ENCODE measurements around the gene ANG. TPM values are rescaled to one million over a fixed set of nuclear protein-coding genes. Genes with fewer than 3 reads are reported as not detected.

Gene ANG
- total RNA-seq, 1 donor from 2014 or later = 4.0 TPM

GRCh38 chr14:20682435-20683124, 6.0 kb upstream of the ANG start:
- Histone ChIP-seq H3K4me2 (ENCODE audit: low read length) (peak overlapping the region; percentile 92), H3K4me1 (ENCODE audit: insufficient read depth, low read length) (peaks cover 15% of the 10 kb centered on the region), H3K4me3 (ENCODE audit: insufficient read depth, low read depth, low read length) (peak overlapping the region; percentile 92), H3K9ac (ENCODE audit: low read length) (peak overlapping the region; percentile 97), H2AFZ (ENCODE audit: low read depth, low read length) (peak overlapping the region; percentile 90), H4K20me1 (ENCODE audit: insufficient read depth, low read length) (no peaks in the 10 kb centered on the region), H3K79me2 (ENCODE audit: insufficient read depth, low read length) (no peaks in the 10 kb centered on the region), H3K9me3 (ENCODE audit: insufficient read depth, low read depth, low read length) (no peaks in the 10 kb centered on the region), H3K27ac (ENCODE audit: low read depth, low read length) (peak overlapping the region; percentile 98), H3K27me3 (ENCODE audit: insufficient read depth, low read length) (no peaks in the 10 kb centered on the region), H3K36me3 (ENCODE audit: insufficient read depth, low read length) (no peaks in the 10 kb centered on the region)
- Mint-ChIP-seq H3K36me3 (ENCODE audit: low read depth, unreplicated experiment) (no peaks in the 10 kb centered on the region), H3K9me3 (ENCODE audit: unreplicated experiment) (no peaks in the 10 kb centered on the region), H3K27ac (ENCODE audit: unreplicated experiment) (no peak overlapping the region), H3K4me1 (ENCODE audit: low read depth, unreplicated experiment) (peaks cover 9% of the 10 kb centered on the region), H3K27me3 (ENCODE audit: low read depth, unreplicated experiment) (no peaks in the 10 kb centered on the region), H3K4me3 (ENCODE audit: unreplicated experiment) (no peak overlapping the region)
- peak; percentile 92 for DNase-seq (ENCODE audit: low read depth)
- FAIRE-seq = no peak
- TF ChIP-seq EZH2 (IDR thresholded peaks at IDR 0.05; ENCODE audit: insufficient read depth, low read length) (no peak), CTCF (IDR thresholded peaks at IDR 0.05; ENCODE audit: insufficient read depth, low read depth, low read length) (no peak)

- H3K36me3 ChIP-seq (ENCODE audit: insufficient read depth, low read length) = no peaks in the 10 kb centered on the region
- peak overlapping the region; percentile 92 for H3K4me2 ChIP-seq (ENCODE audit: low read length)
- H3K27ac ChIP-seq (ENCODE audit: low read depth, low read length) = peak overlapping the region; percentile 98
- no peaks in the 10 kb centered on the region for H3K9me3 ChIP-seq (ENCODE audit: insufficient read depth, low read depth, low read length)
- peaks cover 15% of the 10 kb centered on the region for H3K4me1 ChIP-seq (ENCODE audit: insufficient read depth, low read length)
- H3K27me3 ChIP-seq (ENCODE audit: insufficient read depth, low read length) = no peaks in the 10 kb centered on the region
- H3K4me3 Mint-ChIP-seq (ENCODE audit: unreplicated experiment) = no peak overlapping the region
- H2AFZ ChIP-seq (ENCODE audit: low read depth, low read length) = peak overlapping the region; percentile 90
- no peak for FAIRE-seq
- H3K9ac ChIP-seq (ENCODE audit: low read length) = peak overlapping the region; percentile 97
- H4K20me1 ChIP-seq (ENCODE audit: insufficient read depth, low read length) = no peaks in the 10 kb centered on the region
- H3K79me2 ChIP-seq (ENCODE audit: insufficient read depth, low read length) = no peaks in the 10 kb centered on the region
- no peaks in the 10 kb centered on the region for H3K36me3 Mint-ChIP-seq (ENCODE audit: low read depth, unreplicated experiment)
- no peaks in the 10 kb centered on the region for H3K27me3 Mint-ChIP-seq (ENCODE audit: low read depth, unreplicated experiment)
- peak overlapping the region; percentile 92 for H3K4me3 ChIP-seq (ENCODE audit: insufficient read depth, low read depth, low read length)
- TF ChIP-seq EZH2 (IDR thresholded peaks at IDR 0.05; ENCODE audit: insufficient read depth, low read length) (no peak), CTCF (IDR thresholded peaks at IDR 0.05; ENCODE audit: insufficient read depth, low read depth, low read length) (no peak)
- no peaks in the 10 kb centered on the region for H3K9me3 Mint-ChIP-seq (ENCODE audit: unreplicated experiment)
- peaks cover 9% of the 10 kb centered on the region for H3K4me1 Mint-ChIP-seq (ENCODE audit: low read depth, unreplicated experiment)
- peak; percentile 82 for DNase-seq (ENCODE audit: low read depth)
- H3K27ac Mint-ChIP-seq (ENCODE audit: unreplicated experiment) = no peak overlapping the region
Measured at GRCh38 chr14:20683125-20683890, 5.3 kb upstream of the ANG start.
